ENCODE results near the gene MAP2K4.

Gene MAP2K4

GRCh38 chr17:12040478-12040877, 19.8 kb downstream of the MAP2K4 start:
- no peak for DNase-seq

- DNase-seq = no peak
These were observed 20.6 kb downstream of the MAP2K4 start for GRCh38 chr17:12041312-12041711.

- no peak for DNase-seq
These were observed 23.0 kb downstream of the MAP2K4 start for GRCh38 chr17:12043702-12044101.

- DNase-seq = no peak
These were observed 26.1 kb downstream of the MAP2K4 start for GRCh38 chr17:12046786-12047185.

- no peak for DNase-seq
These were observed 27.2 kb downstream of the MAP2K4 start for GRCh38 chr17:12047681-12048376.

- DNase-seq = no peak
These were observed 28.3 kb downstream of the MAP2K4 start for GRCh38 chr17:12048843-12049473.

- DNase-seq = no peak
These were observed 30.1 kb downstream of the MAP2K4 start for GRCh38 chr17:12050646-12051225.

- no peak for DNase-seq
These were observed 32.9 kb downstream of the MAP2K4 start for GRCh38 chr17:12053552-12053951.

- DNase-seq = no peak
These were observed 35.2 kb downstream of the MAP2K4 start for GRCh38 chr17:12055889-12056288.

- DNase-seq = no peak
These were observed 36.8 kb downstream of the MAP2K4 start for GRCh38 chr17:12057520-12057919.

- DNase-seq = no peak
These were observed 37.9 kb downstream of the MAP2K4 start for GRCh38 chr17:12058535-12058934.

GRCh38 chr17:12062249-12062648, 41.6 kb downstream of the MAP2K4 start:
- no peak for DNase-seq

GRCh38 chr17:12064395-12064794, 43.7 kb downstream of the MAP2K4 start:
- no peak for DNase-seq

GRCh38 chr17:12067485-12067884, 46.8 kb downstream of the MAP2K4 start:
- no peak for DNase-seq

- no peak for DNase-seq
These were observed 48.3 kb downstream of the MAP2K4 start for GRCh38 chr17:12068946-12069345.

GRCh38 chr17:12070561-12070960, 49.9 kb downstream of the MAP2K4 start:
- no peak for DNase-seq

GRCh38 chr17:12074346-12074745, 53.7 kb downstream of the MAP2K4 start:
- DNase-seq = no peak

GRCh38 chr17:12077773-12078172, 57.1 kb downstream of the MAP2K4 start:
- no peak for DNase-seq

- DNase-seq = no peak
These were observed 58.1 kb downstream of the MAP2K4 start for GRCh38 chr17:12078791-12079190.

GRCh38 chr17:12081720-12082119, 61.0 kb downstream of the MAP2K4 start:
- no peak for DNase-seq

GRCh38 chr17:12085076-12085949, 64.6 kb downstream of the MAP2K4 start:
- DNase-seq = no peak

- no peak for DNase-seq
These were observed 67.4 kb downstream of the MAP2K4 start for GRCh38 chr17:12088035-12088434.

- peak; percentile 51 for DNase-seq
These were observed 69.2 kb downstream of the MAP2K4 start for GRCh38 chr17:12089809-12090384.
